IMR-90 (cell line): Measurements from ENCODE around the gene OGFOD2. TPM values are rescaled to one million over a fixed set of nuclear protein-coding genes. Genes with fewer than 3 reads are reported as not detected.

ENCODE experiments used
- ATAC-seq: fragments of 200-7000 bp; cut with Tn5 transposase; 2 replicates; pipeline ENCODE4 v1.9.1; 2020; ENCODE audit warnings: low read depth, mild to moderate bottlenecking, moderate library complexity
- BruUV-seq: library from RNA; stranded (reverse); fragments of 400-500 nt; replicated peaks from 2 replicates; lab custom pipeline; 2021; lab: Mats Ljungman, UMichigan
- CTCF ChIA-PET: fragments of 300-600 bp; formaldehyde crosslinking; extraction: SDS; loops from one replicate; lab custom pipeline; 2021; ENCODE audit warnings: antibody characterized with exemption; lab: Yijun Ruan, JAX
- POLR2A ChIA-PET: fragments of 300-600 bp; sonication (Branson Sonifier 250); formaldehyde crosslinking; loops from one replicate; lab custom pipeline; 2022; ENCODE audit warnings: antibody characterized with exemption; ENCODE audit not compliant: unreplicated experiment; lab: Charles Lee
- DNase-seq: peaks from one replicate; pipeline ENCODE4 v3.0.0; 2013
- H2AFZ ChIP-seq: replicated peaks from 2 replicates; pipeline ENCODE3; 2013; ENCODE audit warnings: low read length, mild to moderate bottlenecking; ENCODE audit not compliant: poor library complexity
- H2AK5ac ChIP-seq: 2 replicates; pipeline ENCODE4 v1.6.1; 2013; ENCODE audit warnings: low read depth, low read length, inconsistent platforms
- H2AK9ac ChIP-seq: replicated peaks from 2 replicates; pipeline ENCODE3; 2013; ENCODE audit warnings: mild to moderate bottlenecking, low read depth, low read length, moderate library complexity; ENCODE audit not compliant: poor library complexity
- H2BK120ac ChIP-seq: 2 replicates; pipeline ENCODE4 v1.6.1; 2013; ENCODE audit warnings: low read depth, low read length, inconsistent platforms
- H2BK15ac ChIP-seq: 3 replicates; pipeline ENCODE4 v1.6.1; 2013; ENCODE audit warnings: low read depth, low read length, inconsistent platforms
- H2BK20ac ChIP-seq: 2 replicates; pipeline ENCODE4 v1.6.1; 2013; ENCODE audit warnings: low read depth, mild to moderate bottlenecking, inconsistent platforms, low read length, moderate library complexity
- H2BK5ac ChIP-seq: 2 replicates; pipeline ENCODE4 v1.6.1; 2013; ENCODE audit warnings: mild to moderate bottlenecking, low read depth, low read length, inconsistent platforms; ENCODE audit not compliant: poor library complexity, severe bottlenecking
- H3K14ac ChIP-seq: replicated peaks from 2 replicates; pipeline ENCODE4 v1.6.1; 2013; ENCODE audit warnings: low read depth, low read length, inconsistent platforms
- H3K18ac ChIP-seq: 2 replicates; pipeline ENCODE4 v1.6.1; 2013; ENCODE audit warnings: low read depth, low read length, control low read depth
- H3K23ac ChIP-seq: 2 replicates; pipeline ENCODE4 v1.6.1; 2013; ENCODE audit warnings: low read depth, low read length, inconsistent platforms
- H3K27ac ChIP-seq: 2 replicates; pipeline ENCODE4 v1.5.1; 2013; ENCODE audit warnings: mild to moderate bottlenecking, control low read depth, low read length; ENCODE audit not compliant: insufficient read depth
- H3K27me3 ChIP-seq: 2 replicates; pipeline ENCODE4 v1.6.1; 2013; ENCODE audit warnings: low read length; ENCODE audit not compliant: control insufficient read depth, insufficient read depth
- H3K36me3 ChIP-seq: 2 replicates; pipeline ENCODE4 v1.6.1; 2013; ENCODE audit warnings: low read length, mixed read lengths; ENCODE audit not compliant: control insufficient read depth, insufficient read depth
- H3K4ac ChIP-seq: 2 replicates; pipeline ENCODE4 v1.6.1; 2013; ENCODE audit warnings: low read depth, low read length, inconsistent platforms
- H3K4me1 ChIP-seq: 2 replicates; pipeline ENCODE4 v1.6.1; 2013; ENCODE audit warnings: low read length, mixed read lengths; ENCODE audit not compliant: control insufficient read depth, insufficient read depth
- H3K4me2 ChIP-seq: 2 replicates; pipeline ENCODE4 v1.6.1; 2013; ENCODE audit warnings: low read depth, mild to moderate bottlenecking, control low read depth, low read length, moderate library complexity
- H3K4me3 ChIP-seq: 2 replicates; pipeline ENCODE4 v1.5.1; 2013; ENCODE audit warnings: low read depth, mild to moderate bottlenecking, control low read depth, low read length, moderate library complexity; ENCODE audit not compliant: insufficient read depth
- H3K56ac ChIP-seq: 2 replicates; pipeline ENCODE4 v1.6.1; 2013; ENCODE audit warnings: low read length, inconsistent platforms; ENCODE audit not compliant: insufficient read depth; ENCODE audit errors: extremely low read depth
- H3K79me1 ChIP-seq, 2 experiments: 2 replicates each; pipeline ENCODE4 v1.6.1; 2013; ENCODE audit warnings: low read length in 2 of 2, inconsistent platforms in 1 of 2, low read depth in 1 of 2
- H3K9ac ChIP-seq: 2 replicates; pipeline ENCODE4 v1.6.1; 2013; ENCODE audit warnings: low read depth, low read length, control low read depth
- H3K9me1 ChIP-seq: 2 replicates; pipeline ENCODE4 v1.6.1; 2013; ENCODE audit warnings: low read length, inconsistent platforms; ENCODE audit not compliant: insufficient read depth
- H3K9me3 ChIP-seq: 2 replicates; pipeline ENCODE4 v1.6.1; 2013; ENCODE audit warnings: low read length; ENCODE audit not compliant: control insufficient read depth, insufficient read depth
- H4K20me1 ChIP-seq: 2 replicates; pipeline ENCODE4 v1.6.1; 2013; ENCODE audit warnings: low read length, inconsistent platforms; ENCODE audit not compliant: insufficient read depth
- H4K5ac ChIP-seq: 2 replicates; pipeline ENCODE4 v1.6.1; 2013; ENCODE audit warnings: mild to moderate bottlenecking, low read depth, low read length, control low read depth
- H4K8ac ChIP-seq, 2 experiments: 2 replicates each; pipeline ENCODE4 v1.6.1; 2013; ENCODE audit warnings: low read depth in 2 of 2, low read length in 2 of 2, control low read depth in 1 of 2, inconsistent platforms in 1 of 2
- H4K91ac ChIP-seq: 2 replicates; pipeline ENCODE4 v1.6.1; 2013; ENCODE audit warnings: low read depth, low read length, inconsistent platforms; ENCODE audit not compliant: insufficient read depth
- CEBPB ChIP-seq: IDR thresholded peaks from 2 replicates; pipeline ENCODE4 v1.6.1; 2012; ENCODE audit warnings: low read depth, low read length, improper control_type of control experiment
- CHD1 ChIP-seq: IDR thresholded peaks from 2 replicates; pipeline ENCODE4 v1.6.1; 2012; ENCODE audit warnings: low read depth, low read length, improper control_type of control experiment
- ELK1 ChIP-seq: fragments of 150-350 bp; IDR thresholded peaks from 2 replicates; pipeline ENCODE4 v1.6.1; 2016; ENCODE audit warnings: low read depth, mild to moderate bottlenecking, low read length, moderate library complexity, borderline replicate concordance
- FOS ChIP-seq: fragments of 150-350 bp; IDR thresholded peaks from 2 replicates; pipeline ENCODE4 v1.6.1; 2016; ENCODE audit warnings: low read depth, low read length
- MAFK ChIP-seq: IDR thresholded peaks from 2 replicates; pipeline ENCODE4 v1.6.1; 2012; ENCODE audit warnings: low read depth, low read length, improper control_type of control experiment
- MAZ ChIP-seq: IDR thresholded peaks from 2 replicates; pipeline ENCODE4 v1.6.1; 2012; ENCODE audit warnings: low read depth, mild to moderate bottlenecking, low read length, improper control_type of control experiment, moderate library complexity, borderline replicate concordance
- MXI1 ChIP-seq: IDR thresholded peaks from 2 replicates; pipeline ENCODE4 v1.6.1; 2012; ENCODE audit warnings: low read depth, mild to moderate bottlenecking, low read length, moderate library complexity, borderline replicate concordance
- POLR2A ChIP-seq: IDR thresholded peaks from 2 replicates; pipeline ENCODE4 v1.6.1; 2012; ENCODE audit warnings: mild to moderate bottlenecking, low read depth, low read length
- RFX5 ChIP-seq: IDR thresholded peaks from 2 replicates; pipeline ENCODE4 v1.8.0; 2012; ENCODE audit warnings: low read depth, mild to moderate bottlenecking, low read length, moderate library complexity
- SMC3 ChIP-seq: fragments of 150-350 bp; IDR thresholded peaks from 2 replicates; pipeline ENCODE4 v1.6.1; 2016; ENCODE audit warnings: low read depth, mild to moderate bottlenecking, antibody characterized with exemption, low read length, moderate library complexity
- WGBS, 2 experiments: methylation state at CpG; one replicate each; pipeline versions ENCODE4 v1.1.5 to v1.1.7; 2013; ENCODE audit warnings: missing lambda C conversion rate in 2 of 2; ENCODE audit not compliant: insufficient read length in 1 of 2; ENCODE audit errors: extremely low coverage in 2 of 2; 5-methylcytosine and 5-hydroxymethylcytosine counted together
- dilution Hi-C: fragments of 300-500 bp; cut with HindIII; formaldehyde crosslinking; loops from one replicate; pipeline ENCODE4 v1.14.3; 2018; ENCODE audit warnings: low sequenced_read_pairs; ENCODE audit not compliant: unreplicated experiment
- in situ Hi-C: fragments of 300-500 bp; cut with MboI; formaldehyde crosslinking; loops from 3 replicates; pipeline ENCODE4 v1.14.3; 2019; ENCODE audit warnings: low sequenced_read_pairs, inconsistent platforms, mixed read lengths
- intact Hi-C: fragments of 100-400 bp; cut with micrococcal nuclease; formaldehyde crosslinking; loops from 2 replicates; pipeline ENCODE4 v1.10.0; 2022
- polyA plus RNA-seq, 3 experiments: library from polyadenylated mRNA; depleted of rRNA; stranded (reverse); fragments of >200 nt; gene quantifications; 2 replicates each; pipeline ENCODE4 v1.2.3, GENCODE V29; 2012; ENCODE audit warnings: low replicate concordance in 1 of 3
- total RNA-seq: library from RNA; depleted of rRNA; stranded (reverse); fragments of >200 nt; gene quantifications from 2 replicates; pipeline ENCODE4 v1.2.3, GENCODE V29; 2012

Gene OGFOD2
- total and polyA plus RNA-seq, 2 of the 4 experiments (the other 2 are of a cell fraction): 4.3 to 18.2 TPM

DNA sequence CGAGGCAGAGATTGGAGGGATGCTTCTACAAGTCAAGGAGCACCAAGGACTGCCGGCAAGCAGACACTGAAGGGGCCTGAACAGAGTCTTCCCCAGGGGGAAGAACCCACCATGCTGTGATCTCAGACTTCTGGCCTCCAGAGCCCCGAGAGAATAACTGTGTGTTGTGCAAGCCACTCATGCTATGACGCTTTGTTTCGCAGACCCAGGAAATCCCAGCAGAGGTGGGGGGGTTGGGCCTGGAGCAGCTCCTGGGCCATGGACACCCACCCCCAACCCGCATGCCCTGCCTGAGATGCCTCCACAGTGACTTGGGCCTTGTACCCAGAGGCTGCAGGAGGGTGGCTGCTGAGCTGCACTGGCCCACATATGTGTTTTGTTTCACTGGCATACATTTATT lies 36.7 kb downstream of the OGFOD2 start:
- no peak overlapping the region for H2AFZ ChIP-seq
- dilution Hi-C loops (no loop called here), in situ Hi-C loops (no loop called here), intact Hi-C loops (no loop called here)
- no peak overlapping the region for H4K8ac ChIP-seq
- 0 out of 2 replicates have a peak, but pooled peaks cover 3% of the 10 kb centered on the region for H3K4me1 ChIP-seq
- H2BK5ac ChIP-seq: no peak overlapping the region
- H3K79me1 ChIP-seq: no peaks in the 10 kb centered on the region
- H2AK5ac ChIP-seq: no peak overlapping the region
- ChIA-PET CTCF (no interaction called here), POLR2A (no interaction called here)
- H3K4me2 ChIP-seq: no peak overlapping the region
- H3K27ac ChIP-seq: no peak overlapping the region
- H2BK120ac ChIP-seq: no peak overlapping the region
- no peak overlapping the region for H3K4me3 ChIP-seq
- no peak overlapping the region for H4K5ac ChIP-seq
- peaks cover 14% of the 10 kb centered on the region for H3K9me1 ChIP-seq
- DNase-seq: no peak
- no peak for ATAC-seq
- no peak overlapping the region for H3K14ac ChIP-seq
- no CpG with 5 or more reads among the region's 6 CpGs for WGBS, 2 experiments
- BruUV-seq: no TSS peak
- TF ChIP-seq RFX5: no peak
- TF ChIP-seq ELK1: no peak
- no peak for TF ChIP-seq MAZ
- no peak for TF ChIP-seq SMC3
- no peak for TF ChIP-seq CHD1
- TF ChIP-seq CEBPB: no peak
- no peak for TF ChIP-seq MXI1
- no peak for TF ChIP-seq POLR2A
- no peak for TF ChIP-seq MAFK
- TF ChIP-seq FOS: no peak
- H3K36me3 ChIP-seq: peaks cover 20% of the 10 kb centered on the region; the same call in 1 of the 2 replicates
- H3K4ac ChIP-seq: no peak overlapping the region
- H3K23ac ChIP-seq: no peak overlapping the region
- no peaks in the 10 kb centered on the region for H4K20me1 ChIP-seq
- no peaks in the 10 kb centered on the region for H3K9me3 ChIP-seq
- H2AK9ac ChIP-seq: no peak overlapping the region
- no peak overlapping the region for H3K9ac ChIP-seq
- no peak overlapping the region for H4K91ac ChIP-seq
- no peak overlapping the region for H2BK15ac ChIP-seq
- no peaks in the 10 kb centered on the region for H3K27me3 ChIP-seq
- H3K18ac ChIP-seq: no peak overlapping the region
- no peak overlapping the region for H3K56ac ChIP-seq
- H2BK20ac ChIP-seq: no peak overlapping the region
